Panc1 (cell line): ENCODE data around the gene WDR70.

Experiments
- CTCF ChIP-seq: fragments of 450-650 bp; IDR thresholded peaks from 2 replicates; pipeline ENCODE4 v1.5.1; 2017; ENCODE audit warnings: mild to moderate bottlenecking
- POLR2AphosphoS5 ChIP-seq: IDR thresholded peaks from 2 replicates; pipeline ENCODE4 v1.6.1; 2012; ENCODE audit warnings: mild to moderate bottlenecking, low read depth, low read length, moderate library complexity
- REST ChIP-seq, 2 experiments: IDR thresholded peaks; 2 replicates each; pipeline ENCODE4 v1.6.1; 2011 to 2012; ENCODE audit warnings: low read depth in 2 of 2, control low read depth in 1 of 2, low read length in 1 of 2, mild to moderate bottlenecking in 1 of 2, moderate library complexity in 1 of 2; ENCODE audit not compliant: insufficient read depth in 1 of 2
- TCF7L2 ChIP-seq: IDR thresholded peaks from 2 replicates; pipeline ENCODE4 v1.6.1; 2011; ENCODE audit warnings: mild to moderate bottlenecking, low read depth, low read length, inconsistent platforms

- no peak for TF ChIP-seq POLR2AphosphoS5
- no peak for TF ChIP-seq CTCF
- TF ChIP-seq REST (IDR thresholded peaks at IDR 0.05; ENCODE audit: insufficient read depth in 1 of 2, low read depth in 2 of 2, low read length in 1 of 2), result no peak
- no peak for TF ChIP-seq TCF7L2
Measured at GRCh38 chr5:37683072-37683471, 304.0 kb downstream of the WDR70 start.
